ENCODE measurements around the gene TMF1. TPM values are rescaled to one million over a fixed set of nuclear protein-coding genes. Genes with fewer than 3 reads are reported as not detected.

Gene TMF1
- total RNA-seq, 1 donor from 2014 or later: 18.8 TPM

GRCh38 chr3:69012100-69012799 is 39.9 kb downstream of the TMF1 start:
- H3K4me3 Mint-ChIP-seq (ENCODE audit: unreplicated experiment): peak overlapping the region; percentile 94
- peaks cover 7% of the 10 kb centered on the region for H3K9me3 Mint-ChIP-seq (ENCODE audit: unreplicated experiment)
- H3K4me1 Mint-ChIP-seq (ENCODE audit: low read depth, unreplicated experiment): peaks cover 12% of the 10 kb centered on the region
- H3K27me3 Mint-ChIP-seq (ENCODE audit: unreplicated experiment): no peaks in the 10 kb centered on the region
- no peak for TF ChIP-seq CTCF (IDR thresholded peaks at IDR 0.05; ENCODE audit: partially characterized antibody, unreplicated experiment)
- DNase-seq: no peak
- H3K36me3 Mint-ChIP-seq (ENCODE audit: unreplicated experiment): no peaks in the 10 kb centered on the region
- H3K27ac Mint-ChIP-seq (ENCODE audit: unreplicated experiment): peak overlapping the region; percentile 83

GRCh38 chr3:69011096-69011730 is 40.9 kb downstream of the TMF1 start:
- Mint-ChIP-seq H3K27me3 (ENCODE audit: unreplicated experiment) (no peaks in the 10 kb centered on the region), H3K27ac (ENCODE audit: unreplicated experiment) (no peak overlapping the region), H3K36me3 (ENCODE audit: unreplicated experiment) (no peaks in the 10 kb centered on the region), H3K4me1 (ENCODE audit: low read depth, unreplicated experiment) (peaks cover 12% of the 10 kb centered on the region), H3K9me3 (ENCODE audit: unreplicated experiment) (peaks cover 7% of the 10 kb centered on the region), H3K4me3 (ENCODE audit: unreplicated experiment) (no peak overlapping the region)
- TF ChIP-seq CTCF (IDR thresholded peaks at IDR 0.05; ENCODE audit: partially characterized antibody, unreplicated experiment): no peak
- no peak for DNase-seq

DNA sequence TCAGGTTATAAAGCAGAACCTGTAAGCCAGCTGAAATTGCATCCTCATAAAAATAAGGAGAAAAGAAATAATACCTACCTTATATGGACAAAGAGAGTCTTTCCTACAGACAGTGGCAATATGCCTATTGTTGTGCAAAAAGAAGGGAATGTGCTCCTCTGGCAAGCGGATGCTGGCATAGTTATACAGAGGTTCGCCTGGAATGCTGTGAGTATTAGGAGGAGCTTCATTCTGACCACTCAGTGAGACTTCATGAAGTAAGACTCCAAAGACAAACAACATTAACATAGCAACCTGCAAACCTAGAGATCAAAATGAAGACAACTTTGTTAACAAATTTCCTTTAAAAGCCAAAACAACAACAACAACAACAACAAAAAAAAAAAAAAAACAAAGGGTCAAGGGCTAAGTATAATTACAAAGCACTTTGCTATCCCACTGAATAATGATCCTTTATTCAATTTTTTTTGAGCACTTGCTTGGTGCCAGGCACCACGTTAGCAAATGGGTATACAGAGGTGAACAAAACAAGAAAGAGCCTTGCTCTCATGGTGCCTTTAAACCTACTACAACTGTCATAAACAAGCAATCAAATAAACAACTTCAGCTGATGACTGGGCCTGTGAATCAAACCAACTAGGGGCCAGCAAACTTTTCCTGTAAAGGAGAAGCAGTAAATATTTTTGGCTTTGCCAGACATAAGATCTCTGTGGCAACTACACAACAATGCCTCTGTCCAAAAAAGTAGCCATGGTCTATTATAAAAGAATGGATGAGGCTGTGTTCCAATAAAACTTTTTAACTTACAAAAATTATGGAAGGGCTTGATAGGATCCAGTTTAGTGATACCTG is 42.3 kb downstream of the TMF1 start:
- Mint-ChIP-seq H3K27me3 (ENCODE audit: unreplicated experiment) (peaks cover under 1% of the 10 kb centered on the region), H3K4me3 (ENCODE audit: unreplicated experiment) (no peak overlapping the region), H3K9me3 (ENCODE audit: unreplicated experiment) (peaks cover 7% of the 10 kb centered on the region), H3K36me3 (ENCODE audit: unreplicated experiment) (no peaks in the 10 kb centered on the region), H3K4me1 (ENCODE audit: low read depth, unreplicated experiment) (peaks cover 12% of the 10 kb centered on the region), H3K27ac (ENCODE audit: unreplicated experiment) (no peak overlapping the region)
- no peak for DNase-seq
- TF ChIP-seq CTCF (IDR thresholded peaks at IDR 0.05; ENCODE audit: partially characterized antibody, unreplicated experiment): no peak

DNA sequence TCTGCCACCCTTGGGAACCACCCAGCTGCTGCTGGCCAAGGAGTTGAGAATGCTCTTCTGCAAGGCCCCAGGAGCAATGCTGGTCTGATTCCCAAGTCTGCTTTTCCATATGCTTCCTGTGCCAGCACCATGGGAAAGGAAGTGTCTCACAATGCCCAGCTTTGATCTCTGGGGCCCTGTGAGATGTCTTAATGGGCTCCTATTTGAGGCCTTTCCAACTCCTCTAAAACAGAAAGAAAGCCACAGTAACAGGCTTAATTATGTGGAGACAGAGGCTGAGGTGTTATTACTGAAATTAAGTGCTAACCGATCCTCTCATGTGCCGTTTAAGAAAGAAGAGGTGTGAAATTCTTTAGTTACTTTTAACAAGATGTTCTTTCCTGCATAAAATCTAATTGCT is 43.2 kb downstream of the TMF1 start:
- TF ChIP-seq CTCF (IDR thresholded peaks at IDR 0.05; ENCODE audit: partially characterized antibody, unreplicated experiment): no peak
- H3K4me1 Mint-ChIP-seq (ENCODE audit: low read depth, unreplicated experiment): peaks cover 12% of the 10 kb centered on the region
- no peak for DNase-seq
- H3K36me3 Mint-ChIP-seq (ENCODE audit: unreplicated experiment): no peaks in the 10 kb centered on the region
- H3K9me3 Mint-ChIP-seq (ENCODE audit: unreplicated experiment): peaks cover 5% of the 10 kb centered on the region
- H3K27me3 Mint-ChIP-seq (ENCODE audit: unreplicated experiment): peaks cover 1% of the 10 kb centered on the region
- no peak overlapping the region for H3K4me3 Mint-ChIP-seq (ENCODE audit: unreplicated experiment)
- H3K27ac Mint-ChIP-seq (ENCODE audit: unreplicated experiment): no peak overlapping the region
